Panc1 (cell line): Measurements from ENCODE around the gene NKX1-2.

Experiments
- CTCF ChIP-seq: fragments of 450-650 bp; IDR thresholded peaks from 2 replicates; pipeline ENCODE4 v1.5.1; 2017; ENCODE audit warnings: mild to moderate bottlenecking
- POLR2AphosphoS5 ChIP-seq: IDR thresholded peaks from 2 replicates; pipeline ENCODE4 v1.6.1; 2012; ENCODE audit warnings: mild to moderate bottlenecking, low read depth, low read length, moderate library complexity
- REST ChIP-seq, 2 experiments: IDR thresholded peaks; 2 replicates each; pipeline ENCODE4 v1.6.1; 2011 to 2012; ENCODE audit warnings: low read depth in 2 of 2, control low read depth in 1 of 2, low read length in 1 of 2, mild to moderate bottlenecking in 1 of 2, moderate library complexity in 1 of 2; ENCODE audit not compliant: insufficient read depth in 1 of 2

GRCh38 chr10:124414076-124414475 lies 35.8 kb downstream of the NKX1-2 start:
- TF ChIP-seq POLR2AphosphoS5 (no peak), CTCF (no peak), REST (IDR thresholded peaks at IDR 0.05; ENCODE audit: insufficient read depth in 1 of 2, low read depth in 2 of 2, low read length in 1 of 2) (no peak)
